Stimulated activated CD8-positive, alpha-beta memory T cell treated with anti-CD3 and anti-CD28 coated beads, Interleukin-12 subunit alpha, Interleukin-12 subunit beta, amount 100 ng/mL, for 24 hours (primary cell): ENCODE results near the gene FAM3B.

Experiments used
- DNase-seq: peaks from one replicate; pipeline ENCODE4 v3.0.0-alpha.2; 2020; ENCODE audit errors: extremely low read depth

Gene FAM3B

GRCh38 chr21:41368735-41369104, 52.1 kb downstream of the FAM3B start:
- no peak for DNase-seq

- no peak for DNase-seq
Observed at GRCh38 chr21:41369105-41369919, 52.7 kb downstream of the FAM3B start.

DNA sequence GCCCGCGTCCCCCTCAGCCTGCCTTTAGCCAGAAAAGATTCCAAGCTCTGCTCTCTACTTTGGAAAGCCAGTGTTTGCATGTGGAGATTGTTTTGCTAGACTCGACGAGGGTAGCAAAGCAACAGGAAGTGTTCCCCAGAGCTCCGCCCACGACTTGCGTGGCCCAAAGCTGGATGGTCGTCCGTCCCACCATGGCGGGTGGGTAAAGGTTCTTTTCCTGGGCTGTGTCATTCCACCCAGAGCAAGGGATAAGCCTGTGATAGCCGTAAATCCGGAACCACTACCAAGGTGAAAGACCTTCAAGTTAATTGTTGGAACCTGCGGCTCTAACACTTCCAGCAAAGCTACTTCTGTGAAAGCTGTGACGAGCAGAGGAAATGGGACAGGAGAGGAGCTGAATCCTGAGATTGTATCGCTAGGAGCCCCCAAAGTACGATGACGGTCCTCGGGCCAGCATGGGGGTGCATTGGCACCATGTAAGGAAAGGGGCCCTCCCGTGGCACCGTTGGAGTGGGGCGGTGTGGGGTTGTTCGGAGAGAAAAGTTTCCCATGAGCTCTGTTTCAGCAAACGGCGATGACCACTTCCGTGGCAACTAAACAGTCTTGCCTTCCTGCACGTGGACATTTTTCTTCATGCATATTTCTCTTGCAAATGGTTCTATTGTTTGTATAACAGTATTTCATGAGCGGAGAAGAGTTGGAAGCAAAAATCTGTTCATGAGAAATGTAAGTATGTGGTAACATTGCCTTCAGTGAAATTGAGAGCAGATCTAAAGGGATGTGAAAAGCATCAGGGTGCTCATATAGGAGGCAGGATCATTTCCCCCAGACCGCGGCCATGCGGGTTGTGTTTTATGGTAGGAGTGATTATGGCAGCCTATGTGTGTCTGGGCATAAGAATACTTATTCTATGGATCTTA, 53.6 kb downstream of the FAM3B start:
- no peak for DNase-seq

GRCh38 chr21:41370840-41371684, 54.5 kb downstream of the FAM3B start:
- no peak for DNase-seq

GRCh38 chr21:41371685-41372030, 55.1 kb downstream of the FAM3B start:
- DNase-seq, result no peak

DNA sequence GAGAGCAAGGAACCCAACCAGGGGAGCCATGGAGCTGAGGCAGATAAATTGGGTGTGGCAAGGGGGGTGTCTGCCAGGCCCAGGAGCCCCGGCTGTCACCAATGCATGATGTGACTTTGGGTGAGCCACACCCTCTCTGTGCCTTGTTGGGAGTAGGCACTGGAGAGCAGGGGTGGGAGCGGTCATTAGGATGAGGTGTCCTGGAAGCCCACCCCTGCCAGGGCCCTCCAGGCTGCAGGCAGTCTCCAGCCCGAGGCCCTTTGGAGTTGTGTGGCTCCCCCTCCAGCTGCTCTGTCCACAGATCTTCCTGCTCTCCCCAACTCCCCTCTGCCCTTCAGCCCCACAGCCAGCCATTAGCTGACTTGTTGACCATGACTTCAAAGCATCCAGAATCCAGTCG, 56.7 kb downstream of the FAM3B start:
- DNase-seq, result no peak

GRCh38 chr21:41373763-41374162, 57.2 kb downstream of the FAM3B start:
- DNase-seq, result no peak

DNA sequence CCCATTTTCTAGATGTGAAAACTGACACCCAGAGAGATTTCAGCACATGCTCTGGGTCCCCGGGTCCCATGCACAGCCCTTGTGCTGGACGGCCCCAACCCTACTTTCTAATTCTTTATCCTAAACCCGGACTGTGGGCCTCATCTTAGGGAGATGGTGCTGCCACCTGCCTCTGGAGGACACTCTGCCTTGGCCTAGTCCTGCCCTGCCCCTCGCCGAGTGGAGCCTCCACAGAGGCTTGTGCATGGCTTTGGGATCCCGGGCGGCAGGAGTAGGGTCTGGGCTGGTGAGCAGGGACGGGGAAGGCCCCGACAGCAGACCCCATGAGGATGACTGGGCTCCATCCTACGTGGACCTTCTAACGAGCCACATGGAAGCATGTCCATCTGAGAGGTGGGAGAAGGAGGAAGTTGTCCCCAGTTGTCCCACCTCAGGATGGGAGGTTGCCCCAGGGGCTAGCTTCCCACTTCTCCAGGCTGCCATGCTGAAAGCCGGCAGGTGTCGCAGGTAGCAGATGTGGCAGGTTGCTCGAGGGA, 57.6 kb downstream of the FAM3B start:
- no peak for DNase-seq

GRCh38 chr21:41374867-41375533, 58.4 kb downstream of the FAM3B start:
- DNase-seq, result no peak

DNA sequence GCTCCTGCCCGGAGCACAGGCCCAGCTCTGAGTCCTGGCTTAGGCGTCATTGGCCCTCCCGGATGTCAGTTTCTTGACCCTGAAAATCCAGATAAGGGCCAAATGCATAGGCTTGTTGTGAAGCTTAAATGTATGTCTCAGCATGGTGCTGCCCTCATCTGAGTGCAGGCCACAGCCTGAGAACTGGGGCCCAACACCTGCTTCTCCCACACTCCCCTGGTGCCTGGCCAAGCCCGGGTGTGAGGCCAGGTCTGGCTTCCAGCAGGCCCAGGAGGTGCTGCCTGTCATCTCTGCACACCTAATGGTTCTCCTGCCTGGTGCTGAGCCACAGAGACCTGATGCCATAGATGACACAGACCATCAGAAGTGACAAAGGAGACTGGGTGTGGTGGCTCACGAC, 59.3 kb downstream of the FAM3B start:
- DNase-seq, result no peak

DNA sequence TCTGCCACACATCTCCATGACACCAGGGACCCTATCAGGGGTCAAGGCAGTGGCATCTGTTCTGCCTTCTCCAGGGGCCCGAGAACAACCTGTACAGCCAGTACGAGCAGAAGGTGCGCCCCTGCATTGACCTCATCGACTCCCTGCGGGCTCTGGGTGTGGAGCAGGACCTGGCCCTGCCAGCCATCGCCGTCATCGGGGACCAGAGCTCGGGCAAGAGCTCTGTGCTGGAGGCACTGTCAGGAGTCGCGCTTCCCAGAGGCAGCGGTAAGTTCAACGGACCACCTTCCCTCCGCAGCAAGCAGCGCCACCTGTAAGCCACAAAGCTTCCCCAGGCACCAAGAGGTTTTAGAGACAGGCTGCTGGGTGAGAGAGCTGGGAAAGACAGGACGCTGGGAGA, 61.1 kb downstream of the FAM3B start:
- no peak for DNase-seq

- no peak for DNase-seq
Observed at GRCh38 chr21:41378849-41379248, 62.2 kb downstream of the FAM3B start.

DNA sequence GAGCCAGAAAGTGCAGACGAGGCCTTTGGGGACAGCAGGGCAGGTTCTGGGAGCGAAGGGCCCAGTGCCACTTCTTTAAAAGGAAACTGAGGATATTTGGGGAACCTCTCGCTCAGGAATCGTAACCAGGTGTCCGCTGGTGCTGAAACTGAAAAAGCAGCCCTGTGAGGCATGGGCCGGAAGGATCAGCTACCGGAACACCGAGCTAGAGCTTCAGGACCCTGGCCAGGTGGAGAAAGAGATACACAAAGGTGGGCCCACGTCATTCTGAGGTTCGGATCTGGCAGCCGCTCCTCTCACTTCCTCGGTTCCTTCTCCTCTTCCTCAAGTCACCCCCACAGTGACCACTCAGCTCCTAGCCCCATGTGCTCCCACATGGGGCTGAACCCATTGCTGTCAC, 63.3 kb downstream of the FAM3B start:
- DNase-seq, result no peak

DNA sequence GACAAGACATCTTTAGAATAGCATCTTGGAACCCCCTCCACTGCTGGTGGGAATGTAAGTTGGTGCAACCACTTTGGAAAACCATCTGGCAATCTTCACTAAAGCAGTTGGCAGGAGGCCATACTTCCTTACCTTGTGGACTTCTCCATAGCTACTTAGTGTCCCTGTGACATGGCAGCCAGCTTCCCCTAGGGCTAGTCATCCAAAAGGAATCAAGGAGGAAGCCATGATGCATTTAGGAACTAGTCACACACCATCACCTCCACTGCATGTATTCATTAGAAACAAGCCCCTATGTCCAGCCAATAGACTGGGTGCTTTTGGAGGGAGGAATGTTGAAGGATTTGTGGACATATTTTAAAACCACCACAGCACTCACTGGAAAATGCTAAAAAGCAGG, 65.1 kb downstream of the FAM3B start:
- no peak for DNase-seq

DNA sequence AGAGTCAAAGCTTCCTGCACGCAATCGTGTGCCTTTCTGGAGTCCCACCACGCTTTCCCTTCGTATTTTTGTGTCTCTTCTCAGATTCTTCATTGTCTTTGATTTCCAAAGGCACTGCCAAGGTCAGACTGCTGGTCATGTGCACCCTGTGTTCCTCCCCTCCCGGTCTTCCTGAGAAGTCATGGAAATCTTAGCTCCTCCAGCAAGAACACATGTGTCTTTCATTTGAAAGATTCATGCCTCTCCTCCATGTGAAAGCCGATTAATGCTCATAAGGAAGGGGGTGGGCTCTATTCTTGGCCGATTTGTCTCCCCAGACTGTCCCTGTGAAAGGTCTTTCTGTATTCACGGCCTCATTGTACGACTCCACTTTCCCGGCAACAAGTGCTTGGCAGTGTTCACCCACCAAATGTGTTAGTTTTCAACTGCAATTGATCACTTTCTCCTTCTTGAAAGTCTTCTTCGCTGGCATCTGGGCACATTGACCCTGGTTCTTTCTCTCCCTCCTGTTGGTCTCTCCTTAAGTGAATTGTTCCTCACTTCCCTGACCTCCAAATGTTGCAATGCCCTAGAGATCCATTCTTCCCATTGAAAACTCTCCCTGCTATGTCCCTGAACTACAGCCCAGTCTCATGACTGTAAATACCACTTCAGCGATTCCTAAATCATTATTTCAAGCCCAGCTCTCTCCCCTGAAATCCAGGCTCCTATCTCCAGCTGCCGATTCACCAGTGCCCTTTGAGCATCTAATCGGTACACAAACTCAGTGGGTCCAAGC, 70.6 kb downstream of the FAM3B start:
- no peak for DNase-seq

- no peak for DNase-seq
Observed at GRCh38 chr21:41387824-41388223, 71.2 kb downstream of the FAM3B start.

DNA sequence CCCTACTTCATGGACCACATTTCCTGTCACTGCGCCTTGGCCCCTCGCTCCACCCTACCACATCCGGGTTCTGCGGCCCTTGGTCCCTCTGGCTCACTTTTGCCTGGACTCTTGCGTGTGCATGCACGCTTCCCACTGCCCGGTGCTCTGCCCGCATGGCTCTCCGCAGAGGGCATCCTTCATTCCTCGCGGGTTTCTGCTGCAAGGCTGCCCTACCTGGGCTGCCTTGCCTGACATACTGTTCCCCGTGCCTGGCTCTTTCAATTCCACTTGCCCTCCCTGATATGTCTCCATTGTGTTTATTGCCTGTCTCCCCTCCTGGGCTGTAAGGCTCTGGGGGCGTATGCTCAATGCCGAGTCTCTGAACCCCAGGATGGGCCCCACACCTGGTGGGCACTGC, 71.7 kb downstream of the FAM3B start:
- DNase-seq, result no peak

GRCh38 chr21:41390043-41390639, 73.5 kb downstream of the FAM3B start:
- no peak for DNase-seq

GRCh38 chr21:41393876-41394465, 77.4 kb downstream of the FAM3B start:
- DNase-seq, result no peak

- DNase-seq, result no peak
Observed at GRCh38 chr21:41396558-41397075, 80.0 kb downstream of the FAM3B start.
